Endothelial cell of hepatic sinusoid (primary cell): ENCODE results near the gene NAXD.

Source experiments
- in situ Hi-C: cut with HindIII; loops from 2 replicates; pipeline ENCODE4 v1.10.0; 2017; ENCODE audit warnings: low sequenced_read_pairs

The NAXD gene

GRCh38 chr13:110689041-110689440 lies 73.7 kb downstream of the NAXD start:
- in situ Hi-C loops, result no loop called here
